CD4-positive, alpha-beta T cell treated with Interleukin-6 for 4 hours (primary cell): ENCODE data around the gene CD48.

Experiments used
- DNase-seq: peaks from one replicate; pipeline ENCODE4 v3.0.0-alpha.2; 2020; ENCODE audit warnings: mixed read lengths

CD48 gene, protein sequence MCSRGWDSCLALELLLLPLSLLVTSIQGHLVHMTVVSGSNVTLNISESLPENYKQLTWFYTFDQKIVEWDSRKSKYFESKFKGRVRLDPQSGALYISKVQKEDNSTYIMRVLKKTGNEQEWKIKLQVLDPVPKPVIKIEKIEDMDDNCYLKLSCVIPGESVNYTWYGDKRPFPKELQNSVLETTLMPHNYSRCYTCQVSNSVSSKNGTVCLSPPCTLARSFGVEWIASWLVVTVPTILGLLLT

GRCh38 chr1:160711602-160712311 lies at the start of gene CD48:
TSS of gene CD48 (minus strand) at chr1:160711822. CDS start at chr1:160711763, 59 bp downstream.
- peak; percentile 67 for DNase-seq

DNA sequence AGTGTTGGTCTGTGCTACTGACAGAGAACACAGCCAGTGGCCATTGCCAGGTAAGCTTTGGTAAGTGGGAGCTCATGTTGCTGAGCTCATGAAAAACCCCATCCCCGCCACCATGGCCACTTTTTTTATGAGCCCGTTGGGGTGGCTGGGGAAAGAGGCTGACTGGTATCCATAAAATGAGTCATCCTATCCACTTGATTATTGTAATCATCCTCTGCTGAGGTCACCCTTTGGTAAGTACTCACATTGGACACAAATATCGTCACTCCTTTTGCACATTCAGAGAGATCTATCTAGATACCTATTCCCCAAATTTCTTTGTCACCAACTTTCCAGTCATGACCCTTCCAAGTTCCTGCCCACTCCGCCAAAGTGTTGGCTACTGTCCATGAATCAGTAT lies 49.4 kb upstream of the CD48 start:
- no peak for DNase-seq

DNA sequence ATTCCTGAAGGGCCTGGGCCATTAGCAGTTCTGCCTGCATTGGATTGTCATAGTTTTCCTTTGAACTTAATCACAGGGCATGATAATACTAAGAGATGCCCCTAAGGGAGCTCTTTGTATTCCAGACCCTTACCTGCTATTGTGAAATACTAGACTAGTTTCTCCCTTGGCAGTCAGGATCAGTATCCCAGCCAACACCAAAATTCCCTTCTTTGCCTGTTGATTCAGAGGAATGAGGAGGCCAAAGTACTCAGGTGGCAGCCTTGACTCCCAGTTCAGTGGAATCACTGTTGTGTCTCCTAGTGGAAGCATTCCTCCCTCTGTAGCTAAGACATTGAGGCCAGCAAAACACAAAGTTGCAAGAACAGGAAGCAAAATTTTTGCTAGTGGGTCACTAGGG lies 48.1 kb upstream of the CD48 start:
- DNase-seq: no peak

DNA sequence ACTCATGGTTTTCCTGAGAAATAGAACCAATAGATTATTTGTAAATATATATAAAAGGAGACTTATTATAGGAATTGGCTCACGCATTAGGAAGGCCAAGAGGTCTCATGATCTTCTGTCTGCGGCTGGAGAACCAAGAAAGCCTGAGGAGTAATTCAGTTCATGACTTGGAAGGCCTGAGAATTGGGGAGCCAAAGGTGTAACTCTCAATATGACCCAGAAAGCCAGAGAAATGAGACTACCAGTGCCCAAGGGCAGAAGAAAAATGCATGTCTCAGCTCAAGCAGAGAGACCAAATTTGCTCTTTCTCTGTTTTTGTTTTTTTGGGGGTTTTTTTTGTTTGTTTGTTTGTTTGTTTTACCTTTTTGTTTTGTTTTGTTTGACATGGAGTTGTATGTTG lies 46.9 kb upstream of the CD48 start:
- no peak for DNase-seq

GRCh38 chr1:160756849-160757201 lies 45.2 kb upstream of the CD48 start:
- no peak for DNase-seq

- peak; percentile 14 for DNase-seq
These were observed 44.6 kb upstream of the CD48 start for GRCh38 chr1:160755911-160756848.

DNA sequence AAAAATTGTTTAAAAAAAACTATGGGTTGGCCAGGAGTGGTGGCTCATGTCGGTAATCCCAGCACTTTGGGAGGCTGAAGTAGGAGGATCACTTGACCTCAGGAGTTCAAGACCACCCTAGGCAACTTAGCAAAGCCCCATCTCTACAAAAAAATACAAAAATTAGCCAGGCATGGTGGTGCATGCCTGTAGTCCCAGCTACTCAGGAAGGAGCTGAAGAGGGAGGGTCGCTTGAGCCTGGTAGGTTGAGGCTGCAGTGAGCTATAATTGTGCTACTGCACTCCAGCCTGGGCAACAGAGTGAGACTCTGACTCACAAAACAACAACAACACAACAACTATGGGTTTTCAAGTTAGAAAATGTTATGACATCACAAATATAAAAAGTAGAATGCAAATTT lies 43.8 kb upstream of the CD48 start:
- DNase-seq: no peak

GRCh38 chr1:160753594-160753993 lies 42.0 kb upstream of the CD48 start:
- DNase-seq: no peak

DNA sequence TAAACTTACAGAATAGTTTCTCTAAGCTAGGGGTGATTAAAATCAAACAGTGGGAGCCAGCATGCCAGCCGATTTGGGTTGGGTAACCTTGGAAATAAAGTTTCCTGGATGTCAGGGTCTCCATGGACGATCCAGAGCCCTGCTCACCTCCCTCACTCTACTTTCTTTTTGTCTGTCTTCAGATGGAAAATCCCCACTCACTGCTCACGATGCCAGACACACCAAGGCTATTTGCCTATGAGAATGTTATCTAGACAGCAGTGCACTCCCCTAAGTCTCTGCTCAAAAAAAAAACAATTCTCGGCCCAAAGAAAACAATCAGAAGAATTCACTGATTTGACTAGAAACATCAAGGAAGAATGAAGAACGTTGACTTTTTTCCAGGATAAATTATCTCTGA lies 41.3 kb upstream of the CD48 start:
- no peak for DNase-seq

DNA sequence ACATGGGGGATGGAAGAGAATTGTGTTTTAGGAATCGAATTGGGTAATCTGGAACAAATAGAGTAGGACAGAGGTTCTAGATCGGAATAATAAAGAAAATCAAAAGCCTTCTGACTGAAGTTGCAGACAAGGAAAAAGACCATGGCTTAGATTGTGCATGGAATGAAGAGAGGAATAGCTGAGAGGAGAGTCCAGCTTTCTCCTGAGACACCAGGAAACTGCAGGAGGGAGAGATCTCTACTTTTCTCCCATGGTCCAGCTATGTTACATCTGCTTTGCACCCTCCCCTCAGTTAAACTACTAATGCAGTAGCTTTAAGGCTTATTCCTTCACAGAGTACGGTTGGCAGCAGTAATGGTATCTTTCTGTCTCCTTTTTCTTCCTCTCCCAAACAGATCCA lies 40.8 kb upstream of the CD48 start:
- DNase-seq: no peak

DNA sequence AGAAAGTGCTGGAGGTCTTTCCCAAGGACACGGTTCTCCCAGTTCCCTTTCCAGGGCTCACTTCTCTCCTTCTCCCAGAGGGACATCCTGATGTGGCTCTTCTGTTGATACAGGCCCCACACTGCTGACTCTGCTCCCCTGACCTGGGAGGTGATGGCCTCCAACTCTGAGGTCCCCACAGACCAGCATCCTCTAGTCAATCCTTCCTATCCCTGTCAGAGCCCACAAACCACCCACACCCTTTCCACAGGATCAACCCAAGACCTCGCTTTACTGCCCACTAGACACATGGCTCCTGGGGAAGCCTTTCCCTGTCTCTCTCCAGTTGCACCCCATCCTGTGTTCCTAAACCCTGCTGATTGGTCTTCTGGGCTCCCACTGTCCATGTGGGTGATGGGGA lies 39.0 kb upstream of the CD48 start:
- no peak for DNase-seq

GRCh38 chr1:160748878-160749269 lies 37.3 kb upstream of the CD48 start:
- no peak for DNase-seq

DNA sequence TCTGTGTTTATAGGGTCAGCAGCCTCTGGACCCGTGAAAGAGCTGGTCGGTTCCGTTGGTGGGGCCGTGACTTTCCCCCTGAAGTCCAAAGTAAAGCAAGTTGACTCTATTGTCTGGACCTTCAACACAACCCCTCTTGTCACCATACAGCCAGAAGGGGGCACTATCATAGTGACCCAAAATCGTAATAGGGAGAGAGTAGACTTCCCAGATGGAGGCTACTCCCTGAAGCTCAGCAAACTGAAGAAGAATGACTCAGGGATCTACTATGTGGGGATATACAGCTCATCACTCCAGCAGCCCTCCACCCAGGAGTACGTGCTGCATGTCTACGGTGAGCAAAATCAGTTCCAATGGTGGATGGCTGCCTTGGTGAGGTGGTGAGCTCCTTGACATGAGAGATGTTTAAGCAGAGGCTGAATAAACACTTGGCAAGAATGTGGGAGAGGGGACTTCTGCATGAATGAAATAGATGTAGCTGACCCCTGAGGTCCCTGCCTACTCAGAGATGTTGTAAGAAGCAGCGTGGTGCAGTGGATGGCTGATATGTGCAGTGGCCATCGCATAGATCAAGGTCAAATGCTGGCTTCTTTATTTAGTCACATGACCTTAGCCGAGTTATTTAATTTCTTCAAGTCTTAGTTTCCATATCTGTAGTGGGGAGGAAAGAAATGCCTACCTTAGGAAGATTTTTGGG lies 36.7 kb upstream of the CD48 start:
- no peak for DNase-seq

DNA sequence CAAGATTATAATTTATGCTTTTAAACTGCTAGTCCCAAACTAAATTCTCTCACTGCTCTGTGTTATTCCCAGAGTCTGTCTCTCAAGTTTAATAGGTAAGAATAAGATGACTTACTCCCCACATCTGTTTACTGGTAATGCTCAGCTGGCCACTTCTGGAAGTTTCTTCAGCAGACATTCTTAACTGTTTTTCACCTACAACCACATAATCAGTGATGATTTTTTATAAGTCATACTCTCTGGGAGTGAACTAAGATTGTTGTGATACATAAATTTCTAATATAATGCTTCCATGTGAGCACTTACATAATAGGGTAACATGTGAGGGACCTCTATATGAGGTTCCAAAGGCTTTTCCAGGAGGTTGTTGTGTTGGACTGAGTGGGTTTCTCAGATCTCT lies 36.1 kb upstream of the CD48 start:
- DNase-seq: no peak

DNA sequence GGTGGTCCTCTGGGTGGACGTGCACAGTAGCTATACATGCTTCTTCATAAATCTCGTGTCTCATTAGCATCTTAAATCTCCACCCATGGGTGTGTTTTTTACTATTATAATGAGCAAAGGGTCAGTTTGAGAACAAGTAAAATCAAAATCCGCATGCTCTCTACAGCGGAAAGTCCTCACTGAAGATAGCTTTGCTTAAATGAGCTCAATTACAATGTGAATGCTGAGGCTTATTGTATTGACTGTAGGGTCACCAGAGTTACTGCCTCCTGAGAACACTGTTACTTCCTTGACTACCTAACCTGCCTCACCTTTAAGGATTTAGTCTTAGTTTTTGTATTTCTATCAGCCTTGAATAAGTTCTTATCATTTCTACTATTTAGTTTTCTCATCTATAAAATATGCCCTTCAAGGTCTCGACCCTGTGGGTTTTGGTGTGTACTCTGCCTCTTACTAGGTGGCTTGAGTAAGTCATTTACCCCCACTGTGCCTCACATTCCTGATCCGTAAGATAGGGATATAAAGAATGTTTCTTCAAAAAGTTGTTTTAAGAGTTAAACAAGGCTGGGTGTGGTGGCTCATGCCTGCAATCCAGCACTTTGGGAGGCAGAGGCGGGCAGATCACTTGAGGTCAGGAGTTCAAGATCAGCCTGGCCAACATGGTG lies 35.3 kb upstream of the CD48 start:
- DNase-seq: no peak

DNA sequence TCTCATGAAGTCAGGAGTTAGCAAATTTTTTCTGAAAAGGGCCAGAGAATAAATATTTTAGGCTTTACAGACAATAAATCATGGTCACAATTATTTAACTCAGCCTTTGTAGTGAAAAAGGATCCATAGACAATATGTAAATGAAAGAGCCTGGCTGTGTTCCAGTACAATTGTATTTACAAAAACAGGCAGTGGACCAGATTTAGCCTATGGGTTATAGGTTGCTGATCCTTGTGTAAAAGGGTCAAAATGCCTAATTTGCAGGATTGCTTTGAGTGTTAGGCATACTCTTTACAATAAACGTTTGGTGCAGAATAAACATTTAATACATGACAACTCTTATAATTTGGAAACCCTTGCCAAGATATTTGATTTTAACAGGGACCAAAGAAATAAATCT lies 33.9 kb upstream of the CD48 start:
- no peak for DNase-seq

DNA sequence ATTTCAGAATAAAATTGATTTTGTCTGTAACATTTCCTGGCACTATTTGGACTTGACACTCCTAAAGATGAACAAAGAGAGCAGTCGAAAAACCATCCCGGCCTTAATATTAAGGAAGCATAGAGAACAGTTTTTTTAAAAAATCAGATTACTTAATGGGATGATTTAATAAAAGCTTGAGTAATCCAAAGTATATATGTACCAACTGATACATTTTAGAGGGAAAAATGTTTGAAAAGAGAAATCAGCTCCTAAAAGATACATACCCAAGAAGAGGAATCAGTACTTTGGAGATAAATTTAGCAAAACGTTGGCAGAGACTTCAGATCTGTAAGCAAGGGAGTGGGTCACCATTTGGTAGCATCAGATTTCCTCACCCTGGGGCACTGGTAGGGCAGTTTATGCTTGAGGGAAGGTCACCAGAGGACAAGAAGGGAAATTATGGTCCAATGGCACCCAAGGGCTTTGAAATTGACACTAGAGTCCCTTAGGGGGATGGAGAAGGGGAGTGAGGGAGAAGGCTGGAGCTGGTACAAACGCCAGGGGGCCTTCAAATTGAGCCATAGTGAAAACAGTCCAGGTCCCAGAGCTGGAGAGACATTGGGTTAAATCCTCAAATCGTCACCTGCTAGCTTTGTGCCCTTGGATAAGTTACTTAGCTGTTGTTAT lies 33.4 kb upstream of the CD48 start:
- DNase-seq: no peak

GRCh38 chr1:160744199-160744851 lies 32.7 kb upstream of the CD48 start:
- DNase-seq: peak; percentile 19

- DNase-seq: no peak
These were observed 31.6 kb upstream of the CD48 start for GRCh38 chr1:160743266-160743665.

DNA sequence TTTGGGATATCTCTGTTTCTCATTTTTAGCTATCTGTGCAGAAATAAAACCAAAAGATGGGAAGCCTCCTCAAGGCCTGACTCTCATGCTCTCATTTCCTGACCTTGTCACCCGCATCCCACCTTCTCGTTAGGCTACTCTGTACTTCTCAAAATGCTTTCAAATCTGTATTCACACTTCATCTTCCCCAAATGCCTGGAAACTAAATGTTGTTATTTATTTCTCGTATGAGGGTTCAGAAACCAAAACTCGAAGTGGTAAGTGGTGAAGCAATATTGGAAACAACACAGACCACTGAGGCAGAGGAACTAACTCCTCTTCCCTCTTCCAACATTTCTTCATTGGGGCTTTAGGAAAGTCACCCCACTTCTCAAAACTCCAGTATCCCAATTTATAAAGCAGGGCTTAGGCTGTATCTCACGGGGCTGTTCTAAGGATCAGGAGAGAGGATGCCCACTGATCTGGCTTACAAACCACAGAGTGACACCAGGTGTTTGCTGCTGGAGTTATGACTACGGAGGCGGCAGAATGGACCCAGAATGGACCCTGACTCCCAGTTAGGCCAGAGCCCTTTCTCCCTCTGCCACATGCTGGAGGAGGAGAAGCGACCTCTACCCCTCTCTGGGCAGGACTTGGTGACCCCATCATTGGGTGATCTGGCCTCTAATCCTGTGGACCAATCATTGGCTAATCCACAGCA lies 31.0 kb upstream of the CD48 start:
- no peak for DNase-seq
